Mesothelial cell of epicardium (in vitro differentiated cells): ENCODE data around the gene RGMA. TPM values are rescaled to one million over a fixed set of nuclear protein-coding genes. Genes with fewer than 3 reads are reported as not detected.

Experiments used
- DNase-seq, 2 experiments: peaks; one replicate each; pipeline ENCODE4 v3.0.0; 2021; ENCODE audit warnings: low spot score in 2 of 2; ENCODE audit not compliant: unreplicated experiment in 2 of 2
- H3K27ac Mint-ChIP-seq: 2 replicates; pipeline ENCODE4 v1.8.0; 2021; ENCODE audit warnings: mixed read lengths
- H3K27me3 Mint-ChIP-seq: 2 replicates; pipeline ENCODE4 v1.8.0; 2021; ENCODE audit warnings: low read depth, mixed read lengths
- H3K36me3 Mint-ChIP-seq: 2 replicates; pipeline ENCODE4 v1.8.0; 2021; ENCODE audit warnings: mixed read lengths
- H3K4me1 Mint-ChIP-seq: 2 replicates; pipeline ENCODE4 v1.8.0; 2021; ENCODE audit warnings: mixed read lengths
- H3K4me3 Mint-ChIP-seq: 2 replicates; pipeline ENCODE4 v1.8.0; 2021; ENCODE audit warnings: mild to moderate bottlenecking, moderate library complexity, mixed read lengths
- H3K9me3 Mint-ChIP-seq: 2 replicates; pipeline ENCODE4 v1.8.0; 2021; ENCODE audit warnings: mixed read lengths
- CTCF ChIP-seq: fragments of 200-600 bp; sonication (generic); IDR thresholded peaks from one replicate; pipeline ENCODE4 v1.5.0; 2021; ENCODE audit warnings: antibody characterized with exemption; ENCODE audit not compliant: unreplicated experiment
- total RNA-seq: library from RNA; stranded (reverse); gene quantifications from 3 replicates; pipeline ENCODE4 v1.2.1, GENCODE V29; 2021

RGMA gene
- total RNA-seq, 1 donor from 2014 or later = 26.1 TPM

GRCh38 chr15:93046721-93047120 lies 42.3 kb downstream of the RGMA start:
- no peaks in the 10 kb centered on the region for H3K27me3 Mint-ChIP-seq
- peaks cover 8% of the 10 kb centered on the region for H3K9me3 Mint-ChIP-seq
- H3K4me1 Mint-ChIP-seq = peaks cover 5% of the 10 kb centered on the region
- H3K4me3 Mint-ChIP-seq = no peak overlapping the region
- no peak for DNase-seq
- no peak overlapping the region for H3K27ac Mint-ChIP-seq
- H3K36me3 Mint-ChIP-seq = peaks cover 52% of the 10 kb centered on the region
- TF ChIP-seq CTCF = no peak

GRCh38 chr15:93046120-93046519 lies 42.9 kb downstream of the RGMA start:
- Mint-ChIP-seq H3K36me3 (peaks cover 52% of the 10 kb centered on the region), H3K27ac (no peak overlapping the region), H3K9me3 (peaks cover 8% of the 10 kb centered on the region), H3K4me3 (no peak overlapping the region), H3K27me3 (no peaks in the 10 kb centered on the region), H3K4me1 (peaks cover 5% of the 10 kb centered on the region)
- no peak for DNase-seq
- no peak for TF ChIP-seq CTCF

- no peak overlapping the region for H3K27ac Mint-ChIP-seq
- peaks cover 8% of the 10 kb centered on the region for H3K9me3 Mint-ChIP-seq
- H3K27me3 Mint-ChIP-seq = no peaks in the 10 kb centered on the region
- DNase-seq = no peak
- H3K4me1 Mint-ChIP-seq = peaks cover 5% of the 10 kb centered on the region
- no peak for TF ChIP-seq CTCF
- H3K4me3 Mint-ChIP-seq = no peak overlapping the region
- H3K36me3 Mint-ChIP-seq = peaks cover 50% of the 10 kb centered on the region
Observed at GRCh38 chr15:93045191-93045785, 43.7 kb downstream of the RGMA start.

GRCh38 chr15:93044301-93045190 lies 44.5 kb downstream of the RGMA start:
- Mint-ChIP-seq H3K27me3 (no peaks in the 10 kb centered on the region), H3K9me3 (peaks cover 8% of the 10 kb centered on the region), H3K27ac (no peak overlapping the region), H3K4me3 (no peak overlapping the region), H3K36me3 (peaks cover 51% of the 10 kb centered on the region), H3K4me1 (peaks cover 5% of the 10 kb centered on the region)
- no peak for TF ChIP-seq CTCF
- no peak for DNase-seq

- Mint-ChIP-seq H3K4me3 (no peak overlapping the region), H3K27me3 (no peaks in the 10 kb centered on the region), H3K4me1 (no peaks in the 10 kb centered on the region), H3K27ac (no peak overlapping the region), H3K9me3 (peaks cover 8% of the 10 kb centered on the region), H3K36me3 (peaks cover 45% of the 10 kb centered on the region)
- TF ChIP-seq CTCF = no peak
- no peak for DNase-seq
Observed at GRCh38 chr15:93043621-93044300, 45.2 kb downstream of the RGMA start.
